ENCODE data around the gene SNRPA1. TPM values are rescaled to one million over a fixed set of nuclear protein-coding genes. Genes with fewer than 3 reads are reported as not detected.
A peak's percentile ranks its signal among the peaks of the same experiment; 100 is the strongest.

SNRPA1 gene
- total and polyA plus RNA-seq, 12 donors = 23.8 to 51.4 (median 29.9) TPM

GRCh38 chr15:101303408-101303807 is 8.4 kb upstream of the SNRPA1 start:
- WGBS, 2 donors = 70 to 71% methylated on average over 4 of the region's 4 CpGs
- Histone ChIP-seq H3K27me3 (no peaks in the 10 kb centered on the region), H3K36me3 (peaks cover 0 to 10% (median 0%) of the 10 kb centered on the region in 9 donors), H3K27ac (no peak overlapping the region), H3K9me3 (no peaks in the 10 kb centered on the region), H3K4me3 (no peak overlapping the region), H3K4me1 (peaks cover 0 to 6% (median 0%) of the 10 kb centered on the region in 9 donors)
- intact Hi-C loops (cut with DNase I) = loop anchor here in 8 of 10 donors (5.0 to 10.0 kb wide), 6 partner anchors 189 to 339 kb away; no protein-coding TSS in a partner anchor
- DNase-seq = no peak
- TF ChIP-seq CTCF (IDR thresholded peaks at IDR 0.05) = no peak
- no peak for ATAC-seq

- no peak for TF ChIP-seq CTCF (IDR thresholded peaks at IDR 0.05)
- Histone ChIP-seq H3K27ac (no peak overlapping the region), H3K4me3 (peak overlapping the region in 2 of 10 donors; percentile 84 to 95)
Observed at GRCh38 chr15:101296418-101297405, 1.7 kb upstream of the SNRPA1 start.

GRCh38 chr15:101295607-101296161 is 636 bp upstream of the SNRPA1 start:
- H3K36me3 ChIP-seq = peaks cover 0 to 21% (median 4%) of the 10 kb centered on the region in 9 donors
- peak overlapping the region; percentile 58 to 99 (median 91) for H3K4me3 ChIP-seq
- H3K27me3 ChIP-seq = no peaks in the 10 kb centered on the region
- H3K9me3 ChIP-seq = no peaks in the 10 kb centered on the region
- no peak for TF ChIP-seq CTCF (IDR thresholded peaks at IDR 0.05)
- intact Hi-C loops (cut with DNase I) = loop anchor here in 6 of 10 donors (5.0 to 10.0 kb wide), 5 partner anchors 69 to 357 kb away; partner anchors contain the start of gene TM2D3 (in 2 of the 6)
- peaks cover 0 to 43% (median 34%) of the 10 kb centered on the region in 9 donors for H3K4me1 ChIP-seq
- DNase-seq = no peak
- 0 to 1% methylated on average over 20 of the region's 20 CpGs for WGBS, 2 donors
- ATAC-seq = peak in 2 of 8 donors; percentile 60 to 75
- peak overlapping the region; percentile 90 to 99 (median 96) for H3K27ac ChIP-seq

More at GRCh38 chr15:101296418-101297405, 1.7 kb upstream of the SNRPA1 start:
- intact Hi-C loops (cut with DNase I) = loop anchor here in 6 of 10 donors (5.0 to 10.0 kb wide), 5 partner anchors 68 to 356 kb away; partner anchors contain the start of gene TM2D3 (in 2 of the 6)
- no peaks in the 10 kb centered on the region for H3K9me3 ChIP-seq
- peaks cover 0 to 11% (median 0%) of the 10 kb centered on the region in 9 donors for H3K36me3 ChIP-seq
- WGBS, 2 donors = 90 to 92% methylated on average over 9 of the region's 9 CpGs
- DNase-seq (no peak), ATAC-seq (no peak)
- H3K4me1 ChIP-seq = peaks cover 0 to 41% (median 33%) of the 10 kb centered on the region in 9 donors
- H3K27me3 ChIP-seq = no peaks in the 10 kb centered on the region

GRCh38 chr15:101293122-101293521 is 1.9 kb downstream of the SNRPA1 start:
- intact Hi-C loops (cut with DNase I) = loop anchor here in 1 of 10 donors (10.0 kb wide), 2 partner anchors 72 to 202 kb away; no protein-coding TSS in a partner anchor
- TF ChIP-seq CTCF (IDR thresholded peaks at IDR 0.05) = no peak
- Histone ChIP-seq H3K27me3 (no peaks in the 10 kb centered on the region), H3K4me1 (peaks cover 0 to 43% (median 34%) of the 10 kb centered on the region in 9 donors), H3K9me3 (no peaks in the 10 kb centered on the region), H3K27ac (peak overlapping the region in 3 of 10 donors; percentile 41 to 99 (median 98)), H3K36me3 (peaks cover 0 to 47% (median 12%) of the 10 kb centered on the region in 9 donors), H3K4me3 (peak overlapping the region in 9 of 10 donors; percentile 58 to 99 (median 90))
- 82 to 85% methylated on average over 10 of the region's 10 CpGs for WGBS, 2 donors
- DNase-seq (no peak), ATAC-seq (no peak)
